Activated CD4-positive, alpha-beta T cell treated with anti-CD3 and anti-CD28 coated beads, Interleukin-2, amount 50 U/mL, for 1 hour (primary cell): Measurements from ENCODE around the gene PCLAF.
"Not testable (repeated sequence)": the region's sequence is repeated elsewhere in the genome, so short reads cannot be mapped to it uniquely, and the experiment has no call there.

Experiments
- DNase-seq: peaks from one replicate; pipeline ENCODE4 v3.0.0-alpha.2; 2020

PCLAF gene, protein sequence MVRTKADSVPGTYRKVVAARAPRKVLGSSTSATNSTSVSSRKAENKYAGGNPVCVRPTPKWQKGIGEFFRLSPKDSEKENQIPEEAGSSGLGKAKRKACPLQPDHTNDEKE

DNA sequence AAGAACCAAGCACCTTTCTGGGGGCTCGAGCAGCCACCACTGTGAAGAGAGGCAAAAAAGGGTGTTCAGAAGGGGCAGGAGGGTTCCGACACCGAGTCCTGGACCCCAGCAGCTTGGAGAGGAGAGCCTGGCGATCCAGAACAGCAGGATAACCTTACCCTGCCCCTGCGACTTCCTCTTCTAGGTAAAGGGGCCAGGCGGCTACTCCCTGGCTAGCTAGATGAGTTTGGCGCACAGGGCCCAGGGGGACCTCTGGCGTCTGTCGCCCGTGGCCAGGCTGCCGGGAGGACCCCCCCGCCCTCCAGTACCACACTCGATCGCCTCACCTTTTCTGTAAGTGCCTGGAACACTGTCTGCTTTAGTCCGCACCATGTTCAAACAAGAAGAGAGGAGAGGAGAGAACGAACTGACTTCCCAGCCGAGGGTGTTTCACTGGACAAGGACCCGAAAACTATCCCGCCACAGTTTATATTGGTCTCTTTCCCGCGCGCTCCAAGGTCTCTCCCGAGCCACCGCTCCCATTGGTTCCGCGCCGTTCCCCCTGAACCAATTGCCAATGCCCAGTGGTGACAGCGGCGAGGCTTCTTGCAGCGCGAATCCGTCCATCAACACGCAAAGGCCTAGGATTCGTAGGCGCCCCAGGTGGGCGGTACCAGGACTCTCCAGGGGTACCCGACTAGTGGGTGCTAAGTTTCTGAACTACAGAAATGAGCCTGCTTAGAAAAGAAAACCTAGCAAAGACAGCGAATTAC, at the start of gene PCLAF:
TSS of gene PCLAF (minus strand) at position 442 of the 752 bp plus-strand sequence. CDS start at position 372, 70 bp downstream.
- peak; percentile 87 for DNase-seq

DNA sequence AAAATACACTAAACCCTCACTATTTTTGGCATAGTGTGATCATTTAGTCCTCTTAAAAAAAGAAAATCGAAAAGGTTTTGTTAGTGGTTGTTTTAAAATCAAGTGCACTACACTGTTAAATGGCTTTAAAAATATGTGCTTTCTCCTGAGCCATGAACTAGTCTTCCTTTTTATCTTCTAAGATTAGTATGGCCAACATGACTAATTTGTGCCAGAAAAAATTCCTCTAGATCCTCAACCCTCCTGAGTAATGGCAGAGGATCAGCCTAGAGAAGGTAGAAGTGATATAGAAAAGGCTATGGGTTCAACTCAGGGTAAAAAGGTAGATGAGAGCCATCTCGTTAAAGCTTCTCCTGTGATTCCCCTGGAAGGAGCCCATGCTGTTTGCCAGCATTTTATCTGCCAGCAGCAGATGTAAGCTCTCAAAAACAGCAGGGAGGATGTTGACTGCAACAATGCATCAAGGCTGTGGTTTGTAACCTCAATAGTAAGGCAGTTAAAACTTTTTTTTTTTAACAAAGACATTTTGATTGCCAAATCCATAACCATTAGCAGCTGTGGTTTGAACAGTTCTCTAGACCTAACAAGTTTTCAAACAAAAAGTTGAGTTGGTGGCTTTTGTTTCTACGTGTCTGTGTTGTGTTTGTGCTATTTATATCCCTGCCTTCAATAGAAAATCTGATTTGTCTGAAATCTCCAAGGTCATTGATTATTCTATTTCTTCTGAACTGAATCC, 48.9 kb upstream of the PCLAF start:
- DNase-seq, result peak; percentile 29

DNA sequence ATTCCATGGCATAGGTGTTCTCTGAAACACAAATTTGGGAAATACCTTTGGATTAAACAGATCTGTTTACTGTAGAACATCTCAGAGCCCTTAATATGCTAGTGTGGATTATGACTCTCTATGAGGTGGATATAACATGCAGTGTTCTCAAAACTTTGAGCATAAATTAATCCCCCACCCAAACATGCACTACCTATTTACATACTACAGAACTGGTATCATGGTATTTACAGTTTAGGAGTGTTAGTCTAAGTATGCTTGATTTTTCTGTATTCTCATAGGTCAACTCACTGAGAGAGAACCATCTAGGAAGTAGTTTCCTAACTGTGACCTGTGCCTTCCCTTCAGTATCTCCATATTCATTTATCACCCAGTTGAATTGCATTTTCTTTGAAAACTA, 48.2 kb upstream of the PCLAF start:
- DNase-seq, result no peak

DNA sequence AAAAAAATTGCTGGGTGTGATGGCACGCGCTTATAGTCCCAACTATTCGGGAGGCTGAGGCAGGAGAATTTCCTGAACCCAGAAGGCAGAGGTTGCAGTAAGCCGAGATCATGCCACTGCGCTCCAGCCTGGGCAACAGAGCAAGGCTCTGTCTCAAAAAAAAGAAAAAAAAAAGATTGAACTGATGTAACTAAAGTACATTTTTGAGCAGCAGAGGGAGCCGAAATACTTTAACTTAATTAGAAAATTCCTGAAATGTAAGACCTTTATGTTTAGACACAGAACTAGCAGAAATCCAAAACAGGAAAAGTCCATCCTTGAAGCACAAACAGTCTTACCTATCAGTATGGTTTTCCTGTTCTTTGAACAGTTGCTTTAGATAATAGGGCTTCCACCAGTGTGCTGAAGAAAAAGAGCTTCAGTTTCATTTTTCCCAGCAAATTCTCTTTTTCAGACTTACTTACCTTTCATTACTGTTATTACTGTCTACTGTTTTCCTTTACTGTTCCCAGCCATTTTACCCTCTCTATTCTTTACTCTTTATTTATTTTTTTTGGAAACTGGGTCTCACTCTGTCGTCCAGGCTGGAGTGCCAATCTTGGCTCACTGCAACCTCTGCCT, 45.7 kb upstream of the PCLAF start:
- no peak for DNase-seq

DNA sequence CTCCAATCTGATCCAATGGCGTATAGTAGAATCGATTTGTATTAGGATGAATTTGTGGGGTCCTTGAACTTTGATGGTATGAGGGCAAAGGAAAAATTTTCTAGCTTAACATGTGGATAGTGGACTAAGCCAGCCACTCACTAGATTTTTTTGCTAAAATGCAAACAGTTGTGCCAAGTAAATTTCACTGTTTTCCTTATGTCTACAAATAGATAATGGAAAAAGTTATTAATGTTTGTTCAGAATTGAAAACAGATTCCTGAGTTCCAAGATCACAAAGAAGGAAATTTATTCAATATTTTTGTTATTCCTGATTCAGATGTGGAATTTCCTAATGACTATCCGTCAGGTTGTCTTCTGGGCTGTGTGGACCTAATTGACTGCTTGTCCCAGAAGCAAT, 44.0 kb upstream of the PCLAF start:
- no peak for DNase-seq

DNA sequence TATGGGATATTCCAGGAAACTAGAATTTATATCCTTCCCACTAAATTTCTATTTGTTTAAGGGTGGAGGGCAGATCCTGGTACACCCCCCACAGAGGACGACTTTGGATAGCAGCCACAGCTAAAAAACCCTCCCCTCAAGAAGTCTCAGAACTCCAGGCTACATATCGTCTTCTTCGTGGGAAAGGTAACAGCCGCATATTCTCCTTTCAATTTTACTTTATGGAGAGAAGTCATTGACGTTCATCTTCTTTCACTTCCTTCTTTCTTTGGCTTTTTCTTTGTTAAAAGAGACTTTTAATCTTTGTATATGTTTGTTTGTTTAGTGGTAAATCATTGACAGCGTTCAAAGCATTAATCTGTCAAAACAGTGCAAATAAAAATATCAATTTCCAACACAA, 42.7 kb upstream of the PCLAF start:
- no peak for DNase-seq

DNA sequence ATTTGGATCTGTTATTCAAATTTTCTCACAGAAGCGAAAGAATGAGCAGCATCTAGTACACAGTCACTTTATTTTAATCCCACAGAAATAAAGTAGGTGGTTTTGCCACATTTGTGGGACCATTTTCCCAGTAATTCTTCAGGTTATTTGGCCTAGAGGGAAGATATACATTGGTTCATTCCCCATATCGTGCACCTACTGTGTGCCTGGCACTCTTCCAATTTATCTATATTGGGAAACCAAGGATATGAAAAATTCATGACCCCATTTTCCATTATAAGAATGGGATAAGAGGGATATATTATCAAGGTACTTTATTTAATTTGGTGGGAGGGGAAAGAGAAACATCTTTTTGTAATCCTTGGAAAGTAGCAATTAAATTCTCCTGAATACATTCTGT, 41.5 kb upstream of the PCLAF start:
- DNase-seq, result no peak

DNA sequence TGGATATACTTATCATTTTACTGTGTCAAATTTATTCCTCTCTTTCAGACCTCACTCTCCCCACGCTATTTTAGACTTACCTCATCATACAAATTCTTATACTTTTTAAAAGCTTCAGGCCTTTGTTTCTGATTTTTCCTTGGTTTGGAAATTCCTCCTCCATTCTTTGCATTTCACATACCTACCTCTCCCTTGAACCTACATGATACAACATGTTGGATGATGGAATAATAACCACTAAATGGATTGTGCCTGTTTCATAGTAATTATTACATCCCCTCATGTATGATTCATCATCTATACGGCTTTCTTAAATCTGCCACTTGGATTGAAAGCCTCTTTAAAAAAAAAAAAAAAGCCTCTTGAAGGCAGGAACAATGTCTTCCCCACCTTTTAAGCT, 31.0 kb upstream of the PCLAF start:
- DNase-seq, result no peak

DNA sequence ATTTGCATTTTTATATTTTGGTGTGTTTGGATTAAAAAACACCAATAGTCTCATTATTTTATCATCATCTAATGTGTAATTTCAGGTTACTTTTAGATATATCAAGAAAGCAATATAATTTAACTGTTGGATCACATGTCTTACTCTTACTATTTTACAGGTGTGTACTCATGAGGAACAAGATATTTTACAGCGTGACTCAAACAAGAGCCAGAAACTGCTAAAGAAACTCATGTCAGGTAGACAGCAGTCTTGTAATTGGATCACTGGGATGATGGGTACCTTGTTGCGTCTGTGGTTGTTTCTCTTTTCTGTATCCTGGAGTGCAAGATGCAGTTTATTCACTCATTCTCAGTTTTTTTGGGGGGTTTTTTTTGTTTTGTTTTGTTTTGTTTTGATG, 19.3 kb upstream of the PCLAF start:
- no peak for DNase-seq

DNA sequence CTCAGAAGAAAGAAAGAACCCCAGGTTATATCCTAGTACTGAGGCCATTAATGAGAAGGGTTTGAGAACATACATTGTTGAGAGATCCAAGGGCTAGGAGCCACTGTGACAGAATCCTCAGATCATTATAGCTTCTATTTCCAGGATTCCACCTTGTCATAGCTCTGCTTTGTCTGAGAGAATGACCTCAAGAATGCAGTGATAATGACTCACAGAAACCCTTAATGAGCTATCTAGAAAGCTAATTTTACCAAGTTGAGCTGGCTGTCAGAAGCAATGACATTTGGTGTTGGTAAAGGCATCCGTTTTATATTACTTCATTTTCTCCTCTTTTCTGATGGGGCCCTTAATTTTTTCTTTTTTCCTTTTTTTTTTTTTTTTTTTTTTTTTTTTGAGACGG, 17.3 kb upstream of the PCLAF start:
- DNase-seq, result no peak

DNA sequence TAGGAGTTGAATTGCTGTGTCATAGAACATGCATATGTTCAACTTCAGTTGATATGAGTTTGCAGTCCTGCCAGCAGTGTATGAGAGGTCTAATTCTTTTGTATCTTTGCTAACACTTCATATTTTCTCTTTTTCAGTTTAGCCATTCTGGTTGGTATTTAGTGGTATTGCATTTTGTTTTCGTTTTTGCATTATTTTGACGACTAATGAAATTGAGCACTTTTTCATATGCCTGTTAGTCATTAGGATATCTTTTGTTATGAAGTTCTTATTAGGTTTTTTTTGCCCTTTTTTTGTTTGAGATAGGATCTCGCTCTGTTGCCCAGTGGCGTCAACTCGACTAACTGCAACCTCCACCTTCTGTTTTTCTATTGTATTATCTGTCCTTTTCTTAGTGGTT, 15.5 kb upstream of the PCLAF start:
- DNase-seq, result no peak

DNA sequence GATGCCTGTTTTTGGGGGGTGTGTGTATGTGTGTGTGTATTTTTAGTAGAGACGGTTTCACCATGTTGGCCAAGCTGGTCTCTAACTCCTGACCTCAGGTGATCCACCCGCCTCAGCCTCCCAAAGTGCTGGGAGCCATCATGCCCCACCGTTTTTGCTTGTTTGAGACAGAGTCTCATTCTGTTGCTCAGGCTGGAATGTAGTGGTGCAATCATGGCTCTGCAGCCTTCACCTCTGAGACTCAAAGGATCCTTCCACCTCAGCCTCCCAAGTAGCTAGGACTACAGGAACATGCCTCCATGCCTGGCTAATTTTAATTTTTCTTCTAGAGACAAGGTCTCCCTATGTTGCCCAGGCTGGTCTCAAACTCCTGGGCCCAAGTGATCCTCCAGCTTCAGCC, 11.2 kb upstream of the PCLAF start:
- DNase-seq, result not testable (repeated sequence)

DNA sequence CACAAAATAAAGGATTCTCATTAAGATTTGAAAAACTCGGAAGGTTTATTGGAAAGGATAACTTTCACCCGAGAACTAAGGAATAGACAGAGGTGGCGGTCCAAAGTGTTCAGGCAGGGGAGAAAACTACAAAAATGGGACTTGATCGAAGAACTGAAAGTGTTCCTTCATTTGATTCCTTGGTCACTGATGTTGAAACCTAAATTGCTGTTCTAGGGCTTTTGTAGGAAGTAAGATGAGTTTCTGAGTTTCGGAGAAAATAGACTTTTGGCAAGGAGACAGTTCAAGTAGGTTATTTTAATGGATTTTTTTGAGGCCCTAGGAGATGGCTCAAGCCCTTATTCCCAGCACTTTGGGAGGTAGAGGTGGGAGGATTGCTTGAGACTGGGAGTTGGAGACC, 7.8 kb upstream of the PCLAF start:
- no peak for DNase-seq

DNA sequence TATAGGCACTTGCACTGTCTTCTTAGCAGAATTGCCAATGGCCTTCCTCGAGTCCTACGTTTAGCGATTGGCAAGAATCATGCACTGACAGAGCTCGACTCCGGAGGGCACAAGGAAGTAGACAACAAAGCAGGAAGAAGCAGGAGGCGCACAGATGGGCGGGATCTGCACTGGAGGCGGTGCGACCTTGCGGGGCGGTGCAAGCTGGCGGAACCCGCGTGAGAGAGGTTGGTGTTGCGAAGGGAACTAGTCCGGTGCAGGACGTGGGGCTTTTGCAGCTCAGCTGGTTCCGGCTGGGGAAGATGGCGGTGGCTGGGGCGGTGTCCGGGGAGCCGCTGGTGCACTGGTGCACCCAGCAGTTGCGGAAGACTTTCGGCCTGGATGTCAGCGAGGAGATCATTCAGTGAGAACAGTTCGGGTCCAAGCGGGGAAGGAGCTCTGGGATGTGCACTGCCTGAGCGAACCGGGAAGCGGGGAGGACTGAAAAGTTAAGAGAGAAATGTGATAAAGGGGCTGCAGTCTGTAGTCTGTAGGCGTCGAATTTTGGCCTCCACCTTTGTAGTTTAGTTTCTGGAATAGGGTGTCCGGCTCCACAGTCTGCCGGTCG, 6.4 kb upstream of the PCLAF start, which contains the start of gene TRIP4:
TSS of gene TRIP4 (plus strand) at position 275 of the 607 bp plus-strand sequence. CDS start at position 303, 28 bp downstream.
- peak; percentile 96 for DNase-seq

DNA sequence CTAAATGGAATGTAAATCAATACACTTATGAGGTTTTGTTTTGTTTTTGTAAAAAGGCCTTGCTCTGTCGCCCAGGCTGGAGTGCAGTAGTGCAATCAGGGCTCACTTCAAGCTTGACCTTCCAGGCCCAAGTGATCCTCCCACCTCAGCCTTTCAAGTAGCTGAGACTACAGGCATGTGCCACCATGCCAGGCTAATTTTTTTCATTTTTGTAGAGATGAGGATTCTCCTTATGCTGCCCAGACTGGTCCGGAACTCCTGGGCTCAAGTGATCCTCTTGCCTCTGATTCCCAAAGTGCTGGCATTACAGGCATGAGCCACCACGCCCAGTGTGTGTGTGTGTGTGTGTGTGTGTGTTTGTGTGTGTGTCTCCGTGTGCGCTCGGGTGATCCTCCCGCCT, 5.0 kb upstream of the PCLAF start:
- no peak for DNase-seq

DNA sequence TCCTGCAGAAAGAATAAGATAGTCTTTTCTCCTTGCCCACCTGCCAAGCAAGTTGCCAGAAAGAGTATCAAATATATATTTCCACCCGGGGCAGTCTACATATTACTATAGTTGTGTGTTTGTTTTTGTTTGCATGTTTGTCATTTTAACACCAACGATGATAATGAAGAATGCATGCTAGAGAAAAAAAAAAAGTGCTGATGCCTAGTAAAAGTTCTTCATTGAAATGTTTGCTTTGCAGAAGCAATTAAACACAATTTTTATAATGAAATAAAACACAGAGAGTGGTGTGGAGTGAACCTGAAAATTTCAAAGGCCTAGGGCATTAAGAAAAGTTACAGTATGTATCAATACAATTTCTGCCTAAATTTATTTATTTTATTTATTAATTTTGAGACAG, 2.5 kb upstream of the PCLAF start:
- DNase-seq, result no peak

DNA sequence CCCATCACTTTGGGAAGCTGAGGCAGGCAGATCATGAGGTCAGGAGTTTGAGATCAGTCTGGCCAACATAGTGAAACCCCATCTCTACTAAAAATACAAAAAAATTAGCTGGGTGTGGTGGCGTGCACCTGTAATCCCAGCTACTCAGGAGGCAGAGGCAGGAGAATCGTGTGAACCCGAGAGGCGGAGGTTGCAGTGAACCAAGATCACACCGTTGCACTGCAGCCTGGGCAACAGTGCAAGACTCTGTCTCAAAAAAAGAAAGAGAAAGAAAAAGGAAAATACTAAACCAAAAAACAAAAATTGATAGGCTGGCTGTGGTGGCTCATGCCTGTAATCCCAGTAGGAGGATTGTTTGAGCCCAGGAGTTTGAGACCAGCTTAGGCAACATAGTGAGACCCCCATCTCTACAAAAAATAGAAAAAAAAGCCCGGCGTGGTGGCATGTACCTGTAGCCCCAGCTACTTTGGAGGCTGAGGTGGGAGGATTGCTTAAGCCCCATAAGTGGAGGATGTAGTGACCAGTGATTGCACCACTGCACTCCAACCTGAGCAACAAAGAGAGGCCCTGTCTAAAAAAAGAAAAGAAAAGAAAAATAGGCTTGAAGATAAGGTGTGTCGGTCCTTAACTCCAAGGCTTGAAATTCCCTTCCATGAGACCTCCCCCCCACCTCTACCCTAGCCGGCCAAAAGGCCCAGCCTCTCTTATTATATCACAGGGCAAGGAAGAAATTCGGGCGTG, 941 bp downstream of the PCLAF start:
- DNase-seq, result not testable (repeated sequence)

DNA sequence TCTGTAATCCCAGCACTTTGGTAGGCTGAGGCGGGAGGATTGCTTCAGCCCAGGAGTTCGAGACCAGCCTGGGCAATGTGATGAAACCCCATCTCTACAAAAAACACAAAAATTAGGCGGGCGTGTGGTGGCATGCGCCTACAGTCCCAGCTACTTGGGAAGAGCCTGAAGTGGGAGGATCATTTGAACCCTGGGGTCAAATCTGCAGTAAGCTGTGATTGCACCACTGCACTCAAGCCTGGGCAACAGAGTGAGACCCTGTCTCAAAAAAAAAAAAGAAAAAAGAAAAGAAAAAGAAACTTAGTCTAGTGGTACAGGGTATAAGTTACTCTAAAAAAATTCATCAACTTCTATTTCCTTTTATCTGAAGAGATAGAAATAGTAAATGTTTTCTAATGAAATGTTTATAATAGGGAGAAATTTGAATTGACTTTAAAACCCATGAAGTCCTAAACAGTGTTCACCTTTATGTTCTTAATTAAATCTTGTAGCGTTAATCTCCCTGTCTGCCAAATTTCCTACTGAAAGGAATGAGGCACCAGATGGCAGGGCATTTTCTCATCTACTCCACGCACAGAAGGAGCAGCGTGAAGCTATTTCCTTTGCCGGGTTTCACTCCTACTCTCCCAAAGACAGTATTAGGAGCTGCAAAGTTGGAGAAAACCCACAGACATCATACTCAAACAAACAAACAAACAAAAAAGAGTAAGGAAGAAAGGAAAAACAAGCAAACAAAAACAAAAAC, 1.9 kb downstream of the PCLAF start:
- no peak for DNase-seq

DNA sequence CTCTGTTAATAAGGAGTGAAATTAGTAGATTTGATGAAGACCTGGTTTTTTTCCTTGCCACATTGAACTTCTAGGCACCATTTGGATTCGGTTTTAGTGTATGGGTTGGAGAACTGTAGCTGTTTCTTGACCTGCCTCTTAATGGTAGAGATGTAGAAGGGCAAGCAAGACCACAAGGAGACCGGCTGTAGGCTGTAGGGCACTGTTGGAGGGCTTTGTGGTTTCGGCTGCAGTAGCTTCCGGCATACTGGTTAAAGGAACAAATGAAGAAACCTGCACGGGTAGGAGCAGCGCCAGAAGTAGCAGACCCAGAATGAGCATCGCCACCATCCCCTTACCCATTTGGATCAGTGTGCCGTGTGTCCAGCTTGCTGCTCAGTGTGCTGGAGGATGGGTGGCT, 7.9 kb downstream of the PCLAF start:
- DNase-seq, result no peak

DNA sequence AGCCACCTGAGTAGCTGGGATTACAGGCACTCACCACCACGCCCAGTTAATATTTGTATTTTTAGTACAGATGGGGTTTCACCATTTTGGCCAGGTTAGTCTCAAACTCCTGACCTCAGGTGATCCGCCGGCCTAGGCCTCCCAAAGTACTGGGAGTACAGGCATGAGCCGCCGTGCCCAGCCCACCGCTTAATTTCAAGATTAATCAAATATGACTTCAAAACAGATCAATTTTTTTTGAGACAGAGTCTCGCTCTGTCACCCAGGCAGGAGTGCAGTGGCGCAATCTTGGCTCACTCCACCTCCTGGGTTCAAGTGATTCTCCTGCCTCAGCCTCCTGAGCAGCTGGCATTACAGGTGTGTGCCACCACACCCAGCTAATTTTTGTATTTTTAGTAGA, 9.9 kb downstream of the PCLAF start:
- not testable (repeated sequence) for DNase-seq

DNA sequence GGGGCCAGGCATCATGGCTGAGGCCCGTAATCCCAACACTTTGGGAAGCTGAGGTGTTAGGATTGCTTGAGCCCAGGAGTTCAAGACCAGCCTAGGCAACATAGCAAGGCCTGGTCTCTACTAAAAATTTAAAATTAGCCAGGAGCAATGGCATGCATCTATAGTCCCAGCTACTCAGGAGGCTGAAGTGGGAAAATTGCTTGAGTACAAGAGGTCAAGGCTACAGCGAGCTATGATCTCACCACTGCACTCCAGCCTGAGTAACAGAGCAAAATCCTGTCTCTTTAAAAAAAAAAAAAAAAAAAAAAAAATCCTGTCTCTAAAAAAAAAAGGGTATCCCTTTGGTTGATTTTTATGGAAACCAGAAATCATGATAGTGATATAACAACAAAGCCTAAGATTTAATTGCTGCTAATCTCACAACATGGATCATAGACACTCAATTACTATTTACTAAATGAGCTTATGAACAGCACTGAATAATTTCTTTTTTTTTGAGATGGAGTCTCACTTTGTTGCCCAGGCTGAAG, 12.1 kb downstream of the PCLAF start:
- DNase-seq, result no peak

DNA sequence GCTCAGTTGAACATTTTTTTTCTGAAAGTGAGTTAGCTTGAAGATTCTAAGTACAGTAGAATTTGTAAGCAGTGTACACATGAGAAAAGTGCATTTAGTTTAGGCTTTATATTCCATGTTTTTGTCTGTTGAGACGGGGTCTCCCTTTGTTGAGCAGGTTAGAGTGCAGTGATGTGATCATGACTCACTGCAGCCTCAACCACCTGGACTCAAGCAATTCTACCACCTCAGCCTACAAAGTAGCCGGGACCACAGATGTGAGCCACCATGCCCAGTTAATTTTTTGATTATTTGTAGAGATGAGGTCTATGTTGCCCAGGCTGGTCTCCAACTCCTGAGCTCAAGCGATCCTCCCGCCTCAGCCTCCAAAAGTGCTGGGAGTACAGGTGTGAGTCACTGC, 20.0 kb downstream of the PCLAF start:
- no peak for DNase-seq
